GM12878 (cell line): ENCODE results near the gene MYB. TPM values are rescaled to one million over a fixed set of nuclear protein-coding genes. Genes with fewer than 3 reads are reported as not detected.

ENCODE experiments used
- ATAC-seq: fragments of 200-7000 bp; cut with Tn5 transposase; 3 replicates; pipeline ENCODE4 v1.9.1; 2020; ENCODE audit warnings: mild to moderate bottlenecking, moderate library complexity
- BruUV-seq: library from RNA; stranded (reverse); fragments of 400-500 nt; replicated peaks from 2 replicates; lab custom pipeline; 2021; lab: Mats Ljungman, UMichigan
- CTCF ChIA-PET: fragments of 300-600 bp; sonication (Branson Sonifier 250); formaldehyde crosslinking; extraction: SDS; loops from one replicate; lab custom pipeline; 2021; ENCODE audit warnings: inconsistent platforms; lab: Yijun Ruan, JAX
- POLR2A ChIA-PET: fragments of 350-600 bp; formaldehyde crosslinking; extraction: SDS; loops from one replicate; lab custom pipeline; 2021; ENCODE audit warnings: inconsistent platforms; lab: Charles Lee
- RAD21 ChIA-PET: fragments of 300-600 bp; sonication (Branson Sonifier 250); formaldehyde crosslinking; loops from one replicate; lab custom pipeline; 2023; ENCODE audit warnings: antibody characterized with exemption; ENCODE audit not compliant: unreplicated experiment; lab: Charles Lee
- SMC1A ChIA-PET: fragments of 300-600 bp; sonication (Branson Sonifier 250); formaldehyde crosslinking; loops from one replicate; lab custom pipeline; 2023; ENCODE audit not compliant: unreplicated experiment, uncharacterized antibody; lab: Charles Lee
- DNase-seq: peaks from one replicate; pipeline ENCODE4 v3.0.0-alpha.2; 2011; ENCODE audit warnings: low read depth, low spot score
- FAIRE-seq: peaks from 3 replicates; lab custom pipeline; 2011; peaks lifted over from hg19 to GRCh38; lab: Jason Lieb, UNC
- H2AFZ ChIP-seq: 2 replicates; pipeline ENCODE4 v1.6.0; 2011; ENCODE audit warnings: low read depth, low read length, control low read depth; ENCODE audit not compliant: control insufficient read depth
- H3K27ac ChIP-seq: 2 replicates; pipeline ENCODE4 v1.5.1; 2011; ENCODE audit warnings: control low read depth; ENCODE audit not compliant: control insufficient read depth, insufficient read depth
- H3K27me3 ChIP-seq, 2 experiments: replicated peaks in 1 of 2; 2 replicates each; pipeline versions ENCODE4 v1.6.0 to v1.6.1; 2011; ENCODE audit warnings: low read length in 1 of 2; ENCODE audit not compliant: control insufficient read depth in 2 of 2, insufficient read depth in 2 of 2
- H3K36me3 ChIP-seq, 2 experiments: 2 replicates each; pipeline ENCODE4 v1.5.1; 2011; ENCODE audit warnings: low read length in 1 of 2; ENCODE audit not compliant: control insufficient read depth in 2 of 2, insufficient read depth in 2 of 2
- H3K4me1 ChIP-seq: 2 replicates; pipeline ENCODE4 v1.6.1; 2011; ENCODE audit warnings: mild to moderate bottlenecking, low read length, moderate library complexity, mixed read lengths; ENCODE audit not compliant: control insufficient read depth, insufficient read depth
- H3K4me2 ChIP-seq: 2 replicates; pipeline ENCODE4 v1.6.0; 2011; ENCODE audit warnings: control low read depth; ENCODE audit not compliant: control insufficient read depth, insufficient read depth
- H3K4me3 ChIP-seq: fragments of 200-600 bp; sonication (generic); 2 replicates; pipeline ENCODE4 v1.5.1; 2016
- H3K79me2 ChIP-seq: 2 replicates; pipeline ENCODE4 v1.6.0; 2011; ENCODE audit warnings: low read length; ENCODE audit not compliant: control insufficient read depth, insufficient read depth
- H3K9ac ChIP-seq: 2 replicates; pipeline ENCODE4 v1.8.0; 2011; ENCODE audit warnings: low read length, control low read depth, mixed read lengths; ENCODE audit not compliant: control insufficient read depth, insufficient read depth
- H3K9me3 ChIP-seq: replicated peaks from 3 replicates; pipeline ENCODE4 v1.5.1; 2011; ENCODE audit warnings: mild to moderate bottlenecking, low read length; ENCODE audit not compliant: control insufficient read depth, insufficient read depth
- H4K20me1 ChIP-seq: 2 replicates; pipeline ENCODE4 v1.6.0; 2011; ENCODE audit not compliant: control insufficient read depth, insufficient read depth
- BCL11A ChIP-seq: IDR thresholded peaks from 2 replicates; pipeline ENCODE4 v1.6.1; 2011; ENCODE audit warnings: low read depth, low read length
- BMI1 ChIP-seq: fragments of 450-650 bp; IDR thresholded peaks from 2 replicates; pipeline ENCODE4 v1.6.1; 2016; ENCODE audit warnings: mild to moderate bottlenecking, moderate library complexity, borderline replicate concordance
- CHD1 ChIP-seq: IDR thresholded peaks from 2 replicates; pipeline ENCODE4 v1.6.1; 2012; ENCODE audit warnings: low read depth, low read length, improper control_type of control experiment
- FOS ChIP-seq: IDR thresholded peaks from 3 replicates; pipeline ENCODE4 v1.6.1; 2011; ENCODE audit warnings: borderline replicate concordance; ENCODE audit not compliant: insufficient read length; ENCODE audit errors: extremely low read depth
- NFYA ChIP-seq: IDR thresholded peaks from 2 replicates; pipeline ENCODE4 v1.6.1; 2011; ENCODE audit warnings: low read depth, mild to moderate bottlenecking, low read length, improper control_type of control experiment, borderline replicate concordance
- NFYB ChIP-seq: IDR thresholded peaks from 2 replicates; pipeline ENCODE4 v1.6.1; 2011; ENCODE audit warnings: low read depth, mild to moderate bottlenecking, low read length, improper control_type of control experiment, moderate library complexity; ENCODE audit not compliant: insufficient read depth
- RB1 ChIP-seq: fragments of 450-650 bp; formaldehyde crosslinking; IDR thresholded peaks from 2 replicates; pipeline ENCODE4 v1.6.1; 2017; ENCODE audit warnings: mild to moderate bottlenecking, borderline replicate concordance
- SIX5 ChIP-seq: IDR thresholded peaks from 2 replicates; pipeline ENCODE4 v1.6.1; 2011; ENCODE audit warnings: mild to moderate bottlenecking, low read depth, low read length, moderate library complexity; ENCODE audit not compliant: severe bottlenecking
- SUZ12 ChIP-seq: fragments of 200-600 bp; sonication (generic); IDR thresholded peaks from one replicate; pipeline ENCODE4 v1.6.1; 2018; ENCODE audit warnings: antibody characterized with exemption, mild to moderate bottlenecking; ENCODE audit not compliant: unreplicated experiment
- TCF3 ChIP-seq: IDR thresholded peaks from 2 replicates; pipeline ENCODE4 v1.6.1; 2012; ENCODE audit warnings: low read depth, mild to moderate bottlenecking, low read length, borderline replicate concordance; ENCODE audit not compliant: insufficient read depth
- WGBS: methylation state at CpG from one replicate; pipeline ENCODE4 v1.1.6; 2016; ENCODE audit warnings: low lambda C conversion rate; ENCODE audit not compliant: insufficient replicate concordance, insufficient coverage; ENCODE audit errors: missing lambda C conversion rate; 5-methylcytosine and 5-hydroxymethylcytosine counted together
- in situ Hi-C: fragments of 300-500 bp; cut with MboI; formaldehyde crosslinking; loops from 9 replicates; pipeline ENCODE4 v1.14.3; 2018; ENCODE audit warnings: mixed read lengths
- intact Hi-C: fragments of 100-400 bp; cut with micrococcal nuclease; formaldehyde crosslinking; loops from one replicate; pipeline ENCODE4 v1.14.2; 2022; ENCODE audit not compliant: unreplicated experiment
- polyA plus RNA-seq, 11 experiments: library from polyadenylated mRNA; depleted of rRNA in 4 of 11; unstranded in 6 of 11; stranded (reverse) in 5 of 11; fragments of >200 nt; fragmentation: Nextera tagmentation in 4 of 11; fragmentation: Illumina TruSeq in 1 of 11; extraction: Ambion mirVana in 4 of 11; extraction: Trizol in 1 of 11; gene quantifications; 1 replicate in 1 of 11; 2 replicates in 10 of 11; pipeline versions ENCODE4 v1.2.1 to v1.2.3, GENCODE V29; 2011 to 2016; ENCODE audit warnings: inconsistent platforms in 2 of 11, missing spikeins in 2 of 11, low read depth in 1 of 11
- total RNA-seq, 4 experiments: library from RNA; depleted of rRNA in 3 of 4; stranded (reverse); fragments of >200 nt in 3 of 4; fragmentation: Illumina TruSeq in 1 of 4; extraction: Trizol in 1 of 4; gene quantifications; 2 replicates each; pipeline versions ENCODE4 v1.2.1 to v1.2.3, GENCODE V29; 2013 to 2021
- TF ChIP-seq, protein P1 (sequence below): fragments of 450-650 bp; IDR thresholded peaks from 2 replicates; pipeline ENCODE4 v1.6.1; 2017; ENCODE audit warnings: mild to moderate bottlenecking, moderate library complexity
- TF ChIP-seq, protein P2 (sequence below): fragments of 450-650 bp; conservative IDR thresholded peaks from 2 replicates; pipeline ENCODE4 v1.6.1; 2017; ENCODE audit warnings: mild to moderate bottlenecking, moderate library complexity
- TF ChIP-seq, protein P3 (sequence below): fragments of 450-650 bp; formaldehyde crosslinking; IDR thresholded peaks from 2 replicates; pipeline ENCODE4 v1.5.0; 2022; ENCODE audit warnings: mild to moderate bottlenecking, missing genetic modification characterization

MYB gene
- total and polyA plus RNA-seq, 10 of the 15 experiments (the other 5 are each of a cell fraction or from before 2014, with no cell fraction given): 7.0 to 29.8 (median 21.5) TPM

DNA sequence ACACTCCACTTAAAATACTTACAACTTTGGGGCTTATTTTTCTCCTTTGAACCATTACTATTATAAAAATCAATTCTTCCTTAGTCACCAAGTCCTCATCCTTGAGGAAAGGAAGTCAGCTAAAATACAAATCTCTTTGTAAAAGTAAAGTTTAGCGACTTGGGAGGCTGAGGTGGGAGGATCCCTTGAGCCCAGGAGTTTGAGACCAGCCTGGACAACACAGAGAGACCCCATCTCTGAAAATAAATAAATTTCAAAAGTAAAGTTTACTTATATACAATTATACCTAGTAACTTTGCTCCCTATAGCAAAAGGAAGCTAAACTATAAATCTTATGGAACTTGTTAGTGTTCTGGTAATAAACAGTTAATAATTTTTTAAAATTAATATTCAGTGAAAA, 40.4 kb downstream of the MYB start:
- Histone ChIP-seq H3K4me3 (no peak overlapping the region), H3K36me3 (peaks cover 3 to 8% of the 10 kb centered on the region in 2 experiments; a peak in 3 of 4 replicates), H3K9me3 (no peaks in the 10 kb centered on the region), H3K4me1 (peaks cover 4% of the 10 kb centered on the region; the same call in 1 of the 2 replicates), H2AFZ (no peak overlapping the region), H3K4me2 (no peak overlapping the region), H3K27me3 (no peaks in the 10 kb centered on the region), H3K9ac (no peak overlapping the region), H3K79me2 (no peaks in the 10 kb centered on the region), H3K27ac (no peak overlapping the region), H4K20me1 (no peaks in the 10 kb centered on the region)
- RAD21 ChIA-PET: interaction anchor here (1.0 kb wide), 1 partner anchor 125 kb away, joined by 3 read pairs; no protein-coding TSS in a partner anchor
- intact Hi-C loops (no loop called here), in situ Hi-C loops (no loop called here)
- FAIRE-seq: no peak
- POLR2A ChIA-PET: interaction anchor here (0.5 to 0.7 kb wide), 3 partner anchors 103 to 263 kb away, joined by 3 to 4 read pairs (median 3); no protein-coding TSS in a partner anchor
- CTCF ChIA-PET: interaction anchor here (1.1 kb wide), 1 partner anchor 37 kb away, joined by 4 read pairs; no protein-coding TSS in a partner anchor
- no TSS peak for BruUV-seq
- DNase-seq: no peak
- 100% methylated on average over 1 of the region's 1 CpG for WGBS
- ATAC-seq: no peak
- SMC1A ChIA-PET: interaction anchor here (0.8 to 1.2 kb wide), 3 partner anchors 29 to 213 kb away, joined by 3 to 4 read pairs (median 3); no protein-coding TSS in a partner anchor
- no peak for TF ChIP-seq FOS
- no peak for TF ChIP-seq TCF3
- TF ChIP-seq, protein P1, sequence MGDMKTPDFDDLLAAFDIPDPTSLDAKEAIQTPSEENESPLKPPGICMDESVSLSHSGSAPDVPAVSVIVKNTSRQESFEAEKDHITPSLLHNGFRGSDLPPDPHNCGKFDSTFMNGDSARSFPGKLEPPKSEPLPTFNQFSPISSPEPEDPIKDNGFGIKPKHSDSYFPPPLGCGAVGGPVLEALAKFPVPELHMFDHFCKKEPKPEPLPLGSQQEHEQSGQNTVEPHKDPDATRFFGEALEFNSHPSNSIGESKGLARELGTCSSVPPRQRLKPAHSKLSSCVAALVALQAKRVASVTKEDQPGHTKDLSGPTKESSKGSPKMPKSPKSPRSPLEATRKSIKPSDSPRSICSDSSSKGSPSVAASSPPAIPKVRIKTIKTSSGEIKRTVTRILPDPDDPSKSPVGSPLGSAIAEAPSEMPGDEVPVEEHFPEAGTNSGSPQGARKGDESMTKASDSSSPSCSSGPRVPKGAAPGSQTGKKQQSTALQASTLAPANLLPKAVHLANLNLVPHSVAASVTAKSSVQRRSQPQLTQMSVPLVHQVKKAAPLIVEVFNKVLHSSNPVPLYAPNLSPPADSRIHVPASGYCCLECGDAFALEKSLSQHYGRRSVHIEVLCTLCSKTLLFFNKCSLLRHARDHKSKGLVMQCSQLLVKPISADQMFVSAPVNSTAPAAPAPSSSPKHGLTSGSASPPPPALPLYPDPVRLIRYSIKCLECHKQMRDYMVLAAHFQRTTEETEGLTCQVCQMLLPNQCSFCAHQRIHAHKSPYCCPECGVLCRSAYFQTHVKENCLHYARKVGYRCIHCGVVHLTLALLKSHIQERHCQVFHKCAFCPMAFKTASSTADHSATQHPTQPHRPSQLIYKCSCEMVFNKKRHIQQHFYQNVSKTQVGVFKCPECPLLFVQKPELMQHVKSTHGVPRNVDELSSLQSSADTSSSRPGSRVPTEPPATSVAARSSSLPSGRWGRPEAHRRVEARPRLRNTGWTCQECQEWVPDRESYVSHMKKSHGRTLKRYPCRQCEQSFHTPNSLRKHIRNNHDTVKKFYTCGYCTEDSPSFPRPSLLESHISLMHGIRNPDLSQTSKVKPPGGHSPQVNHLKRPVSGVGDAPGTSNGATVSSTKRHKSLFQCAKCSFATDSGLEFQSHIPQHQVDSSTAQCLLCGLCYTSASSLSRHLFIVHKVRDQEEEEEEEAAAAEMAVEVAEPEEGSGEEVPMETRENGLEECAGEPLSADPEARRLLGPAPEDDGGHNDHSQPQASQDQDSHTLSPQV: no peak
- TF ChIP-seq, protein P2, sequence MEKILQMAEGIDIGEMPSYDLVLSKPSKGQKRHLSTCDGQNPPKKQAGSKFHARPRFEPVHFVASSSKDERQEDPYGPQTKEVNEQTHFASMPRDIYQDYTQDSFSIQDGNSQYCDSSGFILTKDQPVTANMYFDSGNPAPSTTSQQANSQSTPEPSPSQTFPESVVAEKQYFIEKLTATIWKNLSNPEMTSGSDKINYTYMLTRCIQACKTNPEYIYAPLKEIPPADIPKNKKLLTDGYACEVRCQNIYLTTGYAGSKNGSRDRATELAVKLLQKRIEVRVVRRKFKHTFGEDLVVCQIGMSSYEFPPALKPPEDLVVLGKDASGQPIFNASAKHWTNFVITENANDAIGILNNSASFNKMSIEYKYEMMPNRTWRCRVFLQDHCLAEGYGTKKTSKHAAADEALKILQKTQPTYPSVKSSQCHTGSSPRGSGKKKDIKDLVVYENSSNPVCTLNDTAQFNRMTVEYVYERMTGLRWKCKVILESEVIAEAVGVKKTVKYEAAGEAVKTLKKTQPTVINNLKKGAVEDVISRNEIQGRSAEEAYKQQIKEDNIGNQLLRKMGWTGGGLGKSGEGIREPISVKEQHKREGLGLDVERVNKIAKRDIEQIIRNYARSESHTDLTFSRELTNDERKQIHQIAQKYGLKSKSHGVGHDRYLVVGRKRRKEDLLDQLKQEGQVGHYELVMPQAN: no peak
- TF ChIP-seq NFYA: no peak
- TF ChIP-seq, protein P3, sequence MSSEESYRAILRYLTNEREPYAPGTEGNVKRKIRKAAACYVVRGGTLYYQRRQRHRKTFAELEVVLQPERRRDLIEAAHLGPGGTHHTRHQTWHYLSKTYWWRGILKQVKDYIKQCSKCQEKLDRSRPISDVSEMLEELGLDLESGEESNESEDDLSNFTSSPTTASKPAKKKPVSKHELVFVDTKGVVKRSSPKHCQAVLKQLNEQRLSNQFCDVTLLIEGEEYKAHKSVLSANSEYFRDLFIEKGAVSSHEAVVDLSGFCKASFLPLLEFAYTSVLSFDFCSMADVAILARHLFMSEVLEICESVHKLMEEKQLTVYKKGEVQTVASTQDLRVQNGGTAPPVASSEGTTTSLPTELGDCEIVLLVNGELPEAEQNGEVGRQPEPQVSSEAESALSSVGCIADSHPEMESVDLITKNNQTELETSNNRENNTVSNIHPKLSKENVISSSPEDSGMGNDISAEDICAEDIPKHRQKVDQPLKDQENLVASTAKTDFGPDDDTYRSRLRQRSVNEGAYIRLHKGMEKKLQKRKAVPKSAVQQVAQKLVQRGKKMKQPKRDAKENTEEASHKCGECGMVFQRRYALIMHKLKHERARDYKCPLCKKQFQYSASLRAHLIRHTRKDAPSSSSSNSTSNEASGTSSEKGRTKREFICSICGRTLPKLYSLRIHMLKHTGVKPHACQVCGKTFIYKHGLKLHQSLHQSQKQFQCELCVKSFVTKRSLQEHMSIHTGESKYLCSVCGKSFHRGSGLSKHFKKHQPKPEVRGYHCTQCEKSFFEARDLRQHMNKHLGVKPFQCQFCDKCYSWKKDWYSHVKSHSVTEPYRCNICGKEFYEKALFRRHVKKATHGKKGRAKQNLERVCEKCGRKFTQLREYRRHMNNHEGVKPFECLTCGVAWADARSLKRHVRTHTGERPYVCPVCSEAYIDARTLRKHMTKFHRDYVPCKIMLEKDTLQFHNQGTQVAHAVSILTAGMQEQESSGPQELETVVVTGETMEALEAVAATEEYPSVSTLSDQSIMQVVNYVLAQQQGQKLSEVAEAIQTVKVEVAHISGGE (CRISPR knock-in tag): no peak
- TF ChIP-seq BCL11A: no peak
- TF ChIP-seq NFYB: no peak
- TF ChIP-seq BMI1: no peak
- no peak for TF ChIP-seq CHD1
- TF ChIP-seq SIX5: no peak
- no peak for TF ChIP-seq SUZ12
- no peak for TF ChIP-seq RB1
